ENCODE data around the gene ASXL2.
A peak's percentile ranks its signal among the peaks of the same experiment; 100 is the strongest.
"Not testable (repeated sequence)": the region's sequence is repeated elsewhere in the genome, so short reads cannot be mapped to it uniquely, and the experiment has no call there.

The ASXL2 gene

GRCh38 chr2:25915411-25915810, 37.1 kb upstream of the ASXL2 start:
- H2AFZ ChIP-seq (ENCODE audit: low read length); H3K79me2 ChIP-seq (ENCODE audit: insufficient read depth, low read length); H3K9ac ChIP-seq (ENCODE audit: low read depth, low read length, poor library complexity, severe bottlenecking); H4K20me1 ChIP-seq (ENCODE audit: insufficient read depth, low read length, poor library complexity, severe bottlenecking); H3K36me3 ChIP-seq (ENCODE audit: insufficient read depth, low read length); H3K9me3 ChIP-seq (ENCODE audit: insufficient read depth, low read depth, low read length); H3K27me3 ChIP-seq (ENCODE audit: insufficient read depth, low read length, poor library complexity, severe bottlenecking); H3F3A ChIP-seq (ENCODE audit: low read depth); H3K9me2 ChIP-seq (replicated peaks; ENCODE audit: low read depth, low read length): not testable (repeated sequence)
- H3K4me3 ChIP-seq (ENCODE audit: low read length, poor library complexity, severe bottlenecking) = peak overlapping the region; percentile 21
- H3K4me1 ChIP-seq (ENCODE audit: insufficient read depth, low read length, poor library complexity, severe bottlenecking) = peaks cover 18% of the 10 kb centered on the region
- H3K4me2 ChIP-seq (ENCODE audit: low read depth, low read length, poor library complexity, severe bottlenecking) = peak overlapping the region; percentile 34

DNA sequence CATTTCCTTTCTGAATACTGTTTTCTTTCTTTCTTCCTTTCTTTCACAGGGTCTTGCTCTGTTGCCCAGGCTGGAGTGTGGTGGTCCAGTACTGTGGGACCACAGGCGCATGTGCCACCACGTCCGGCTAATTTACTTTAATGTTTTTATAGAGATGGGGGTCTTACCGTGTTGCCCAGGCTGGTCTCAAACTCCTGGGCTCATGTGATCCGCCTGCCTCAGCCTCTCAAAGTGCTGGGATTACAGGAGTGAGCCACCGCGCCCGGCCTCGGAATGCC, 35.3 kb upstream of the ASXL2 start:
- peaks cover 18% of the 10 kb centered on the region for H3K4me1 ChIP-seq (ENCODE audit: insufficient read depth, low read length, poor library complexity, severe bottlenecking)
- not testable (repeated sequence) for H4K20me1 ChIP-seq (ENCODE audit: insufficient read depth, low read length, poor library complexity, severe bottlenecking); H3K36me3 ChIP-seq (ENCODE audit: insufficient read depth, low read length); H3K9ac ChIP-seq (ENCODE audit: low read depth, low read length, poor library complexity, severe bottlenecking); H3F3A ChIP-seq (ENCODE audit: low read depth); H3K4me3 ChIP-seq (ENCODE audit: low read length, poor library complexity, severe bottlenecking); H3K9me2 ChIP-seq (replicated peaks; ENCODE audit: low read depth, low read length); H3K79me2 ChIP-seq (ENCODE audit: insufficient read depth, low read length); H3K4me2 ChIP-seq (ENCODE audit: low read depth, low read length, poor library complexity, severe bottlenecking); H3K27me3 ChIP-seq (ENCODE audit: insufficient read depth, low read length, poor library complexity, severe bottlenecking); H3K9me3 ChIP-seq (ENCODE audit: insufficient read depth, low read depth, low read length)
- peak overlapping the region; percentile 80; the same call in 1 of the 2 replicates for H2AFZ ChIP-seq (ENCODE audit: low read length)

DNA sequence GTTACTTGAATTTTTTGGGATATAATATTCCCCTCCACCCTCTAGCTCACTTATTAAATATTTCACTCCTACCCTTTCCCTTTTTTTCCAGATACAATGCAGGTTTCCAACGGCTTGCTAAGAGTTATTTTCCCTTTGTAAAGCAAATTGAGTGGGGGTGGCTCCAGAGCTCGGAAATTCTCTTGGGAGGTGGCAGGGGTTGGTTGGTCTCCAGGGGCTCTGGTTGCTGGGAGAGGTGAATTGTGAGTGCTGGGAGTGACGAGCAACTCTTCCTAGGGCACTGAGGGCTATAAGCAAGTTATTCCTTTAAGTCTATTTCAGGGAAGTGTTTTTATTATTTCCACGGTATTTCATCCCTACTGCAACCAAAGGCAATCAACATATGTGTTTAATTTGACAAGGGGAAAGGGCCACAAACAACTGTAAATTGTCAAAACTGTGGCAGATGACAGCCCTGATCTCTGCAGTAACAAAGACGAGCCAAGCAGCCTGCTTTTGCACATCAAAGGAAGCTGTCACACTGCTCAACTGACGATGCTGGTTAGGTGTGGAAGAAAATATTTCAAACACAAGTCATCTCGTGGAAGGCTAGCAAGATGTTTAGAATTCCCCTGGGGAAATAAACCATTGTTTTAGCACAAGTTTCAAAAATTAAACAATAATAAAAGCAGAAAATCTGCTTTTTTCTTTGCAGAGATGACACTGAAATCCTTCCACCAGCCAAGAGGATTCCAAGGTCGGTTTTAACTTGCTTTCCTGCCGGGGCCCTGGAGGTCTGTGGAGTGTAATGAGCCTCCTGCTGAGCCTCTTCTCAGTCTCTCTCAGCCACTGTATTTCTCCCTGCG, 34.8 kb upstream of the ASXL2 start:
- H3K9ac ChIP-seq (ENCODE audit: low read depth, low read length, poor library complexity, severe bottlenecking) = no peak overlapping the region
- H3K4me2 ChIP-seq (ENCODE audit: low read depth, low read length, poor library complexity, severe bottlenecking) = no peak overlapping the region
- TF ChIP-seq EZH2phosphoT487 (IDR thresholded peaks at IDR 0.05; ENCODE audit: borderline replicate concordance) (no peak), CTCF (conservative IDR thresholded peaks at IDR 0.05; ENCODE audit: low read length) (no peak)
- H4K20me1 ChIP-seq (ENCODE audit: insufficient read depth, low read length, poor library complexity, severe bottlenecking) = no peaks in the 10 kb centered on the region
- H3K4me1 ChIP-seq (ENCODE audit: insufficient read depth, low read length, poor library complexity, severe bottlenecking) = peaks cover 18% of the 10 kb centered on the region
- H3K9me3 ChIP-seq (ENCODE audit: insufficient read depth, low read depth, low read length) = no peaks in the 10 kb centered on the region
- no peaks in the 10 kb centered on the region for H3K36me3 ChIP-seq (ENCODE audit: insufficient read depth, low read length)
- H3K9me2 ChIP-seq (replicated peaks; ENCODE audit: low read depth, low read length) = no peaks in the 10 kb centered on the region
- no peak overlapping the region for H3K4me3 ChIP-seq (ENCODE audit: low read length, poor library complexity, severe bottlenecking)
- peak overlapping the region; percentile 80 for H2AFZ ChIP-seq (ENCODE audit: low read length)
- H3F3A ChIP-seq (ENCODE audit: low read depth) = peaks cover 3% of the 10 kb centered on the region; the same call in 1 of the 2 replicates
- no peaks in the 10 kb centered on the region for H3K79me2 ChIP-seq (ENCODE audit: insufficient read depth, low read length)
- no peaks in the 10 kb centered on the region for H3K27me3 ChIP-seq (ENCODE audit: insufficient read depth, low read length, poor library complexity, severe bottlenecking)

DNA sequence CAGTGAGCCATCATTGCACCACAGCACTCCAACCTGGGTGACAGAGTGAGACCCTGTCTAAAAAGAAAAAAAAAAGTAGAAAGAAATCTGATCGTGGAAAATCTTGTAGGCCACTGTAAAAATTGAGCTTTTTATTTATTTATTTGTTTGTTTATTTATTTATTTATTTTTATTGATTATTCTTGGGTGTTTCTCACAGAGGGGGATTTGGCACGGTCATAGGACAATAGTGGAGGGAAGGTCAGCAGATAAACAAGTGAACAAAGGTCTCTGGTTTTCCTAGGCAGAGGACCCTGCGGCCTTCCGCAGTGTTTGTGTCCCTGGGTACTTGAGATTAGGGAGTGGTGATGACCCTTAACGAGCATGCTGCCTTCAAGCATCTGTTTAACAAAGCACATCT, 31.3 kb upstream of the ASXL2 start:
- H3K4me1 ChIP-seq (ENCODE audit: insufficient read depth, low read length, poor library complexity, severe bottlenecking) = peaks cover 11% of the 10 kb centered on the region
- H3K27me3 ChIP-seq (ENCODE audit: insufficient read depth, low read length, poor library complexity, severe bottlenecking); H3F3A ChIP-seq (ENCODE audit: low read depth); H3K4me3 ChIP-seq (ENCODE audit: low read length, poor library complexity, severe bottlenecking); H4K20me1 ChIP-seq (ENCODE audit: insufficient read depth, low read length, poor library complexity, severe bottlenecking); H3K9ac ChIP-seq (ENCODE audit: low read depth, low read length, poor library complexity, severe bottlenecking); H3K9me2 ChIP-seq (replicated peaks; ENCODE audit: low read depth, low read length); H3K79me2 ChIP-seq (ENCODE audit: insufficient read depth, low read length); H3K4me2 ChIP-seq (ENCODE audit: low read depth, low read length, poor library complexity, severe bottlenecking); H3K9me3 ChIP-seq (ENCODE audit: insufficient read depth, low read depth, low read length); H3K36me3 ChIP-seq (ENCODE audit: insufficient read depth, low read length); H2AFZ ChIP-seq (ENCODE audit: low read length): not testable (repeated sequence)
